Activated gamma-delta T cell treated with Interleukin-2 at 50 U/mL for 16 hours (primary cell): ENCODE data around the gene PLCH2.

Experiments
- DNase-seq: peaks from one replicate; pipeline ENCODE4 v3.0.0-alpha.2; 2020

PLCH2 gene

GRCh38 chr1:2501041-2501819 is 25.1 kb downstream of the PLCH2 start:
- DNase-seq: no peak

- DNase-seq: no peak
Observed at GRCh38 chr1:2501820-2502119, 25.7 kb downstream of the PLCH2 start.

GRCh38 chr1:2502210-2502609 is 26.1 kb downstream of the PLCH2 start:
- no peak for DNase-seq

DNA sequence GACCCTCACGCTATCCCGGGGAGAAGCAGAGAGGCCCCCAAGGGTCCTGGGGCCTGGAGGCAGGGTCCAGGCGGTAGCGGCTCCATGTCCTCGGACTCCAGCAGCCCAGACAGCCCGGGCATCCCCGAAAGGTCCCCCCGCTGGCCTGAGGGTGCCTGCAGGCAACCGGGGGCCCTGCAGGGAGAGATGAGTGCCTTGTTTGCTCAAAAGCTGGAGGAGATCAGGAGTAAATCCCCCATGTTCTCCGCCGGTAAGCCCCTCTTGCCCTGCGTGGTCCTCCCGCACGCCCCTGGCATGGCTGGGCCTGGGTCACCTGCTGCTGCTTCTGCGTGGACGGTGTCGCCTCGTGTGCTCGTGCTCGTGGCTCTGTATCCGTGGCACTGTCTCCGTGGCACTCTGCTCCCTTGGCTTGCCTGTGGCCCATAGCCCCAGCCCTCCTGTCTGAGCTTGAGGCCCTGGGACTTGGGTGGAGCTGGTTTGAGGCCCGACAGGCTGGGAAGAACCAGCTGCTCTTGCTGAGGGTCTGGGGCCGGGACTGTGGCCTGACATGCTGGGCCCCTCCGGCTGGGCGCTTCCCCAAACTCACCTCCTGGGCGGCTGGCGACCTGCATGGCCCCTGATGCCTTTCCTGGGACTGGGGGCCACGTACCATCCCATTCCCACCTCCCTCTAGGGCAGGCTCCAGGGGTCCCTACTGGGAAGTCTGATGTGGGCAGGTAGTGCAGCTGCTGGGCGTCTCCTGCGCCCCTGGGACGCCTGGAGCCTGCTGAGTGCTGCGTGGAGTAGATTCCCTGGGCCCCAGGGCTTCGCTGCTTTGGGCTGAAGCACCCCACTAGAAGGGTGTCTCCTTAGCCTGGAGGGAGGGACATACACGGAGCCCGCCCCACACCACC is 26.8 kb downstream of the PLCH2 start:
- DNase-seq: no peak

DNA sequence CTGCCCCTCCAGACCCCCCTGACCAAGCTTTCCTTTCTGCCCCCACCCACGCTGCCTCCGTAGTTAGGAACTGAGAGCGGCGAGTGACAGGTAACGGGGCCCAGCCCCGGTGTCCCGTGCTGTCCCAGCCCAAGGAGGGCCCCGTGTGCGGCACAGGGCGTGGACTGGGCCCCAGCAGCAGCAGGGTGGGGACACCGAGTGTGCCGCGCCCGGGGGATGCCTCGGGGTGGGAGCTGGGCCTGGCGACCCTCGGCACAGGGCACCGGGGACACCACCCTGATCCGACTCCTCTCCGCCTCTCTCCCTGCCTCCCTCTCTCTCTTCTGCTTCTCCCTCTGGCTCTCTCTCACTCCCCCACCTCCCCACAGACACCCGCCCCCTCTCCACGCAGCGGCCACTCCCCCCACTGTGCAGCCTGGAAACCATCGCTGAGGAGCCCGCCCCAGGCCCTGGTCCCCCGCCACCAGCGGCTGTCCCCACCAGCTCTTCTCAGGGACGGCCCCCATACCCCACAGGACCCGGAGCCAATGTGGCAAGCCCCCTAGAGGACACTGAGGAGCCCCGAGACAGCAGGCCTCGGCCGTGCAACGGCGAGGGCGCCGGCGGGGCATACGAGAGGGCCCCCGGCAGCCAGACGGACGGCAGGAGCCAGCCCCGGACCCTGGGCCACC is 27.6 kb downstream of the PLCH2 start:
- no peak for DNase-seq

GRCh38 chr1:2504225-2504948 is 28.3 kb downstream of the PLCH2 start:
- no peak for DNase-seq

- DNase-seq: no peak
Observed at GRCh38 chr1:2504949-2505272, 28.8 kb downstream of the PLCH2 start.

GRCh38 chr1:2505461-2505994 is 29.4 kb downstream of the PLCH2 start:
- no peak for DNase-seq

DNA sequence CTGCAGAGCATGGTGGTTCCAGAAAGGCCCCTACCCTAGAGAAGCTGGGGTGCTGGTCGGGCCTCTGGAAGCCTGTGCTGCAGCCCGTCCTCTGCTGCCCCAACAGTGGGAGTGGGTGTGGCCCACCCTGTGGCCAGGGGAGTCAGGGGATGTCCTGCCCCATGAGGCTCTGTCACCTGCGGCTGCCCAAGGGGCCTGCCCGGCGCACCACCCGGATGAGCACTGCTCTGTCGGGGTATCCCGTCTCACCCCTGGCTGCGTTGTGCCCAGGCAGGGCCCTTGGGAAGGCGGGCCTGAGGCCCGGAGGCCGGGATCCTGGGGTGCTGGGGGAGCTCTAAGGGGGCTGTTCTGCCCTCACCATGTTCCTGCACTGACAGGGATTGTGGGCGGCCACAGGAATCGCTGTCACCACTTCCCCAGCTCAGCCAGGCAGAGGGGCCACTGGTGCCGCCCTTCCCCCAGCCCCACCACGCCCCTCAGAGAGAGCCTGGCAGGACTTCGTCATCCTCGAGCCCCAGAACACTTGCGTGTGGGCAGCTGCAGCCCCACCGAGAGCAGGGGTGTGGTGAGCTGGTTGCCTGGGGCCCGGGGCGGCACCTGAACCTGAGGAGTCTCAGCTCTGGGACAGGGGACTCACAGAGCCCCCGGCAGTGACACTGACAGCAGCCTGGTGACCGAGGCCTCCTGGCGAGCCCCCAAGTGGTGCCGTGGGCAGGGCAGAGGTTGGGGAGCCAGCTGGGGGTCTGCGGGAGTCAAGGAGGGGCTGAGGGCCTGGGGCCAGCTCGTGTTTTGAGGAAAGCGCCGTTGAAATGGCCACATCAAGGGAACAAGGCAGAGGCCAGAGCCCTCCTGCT is 30.1 kb downstream of the PLCH2 start:
- no peak for DNase-seq

- DNase-seq: no peak
Observed at GRCh38 chr1:2506901-2507565, 30.9 kb downstream of the PLCH2 start.

GRCh38 chr1:2507744-2508155 is 31.7 kb downstream of the PLCH2 start:
- no peak for DNase-seq

DNA sequence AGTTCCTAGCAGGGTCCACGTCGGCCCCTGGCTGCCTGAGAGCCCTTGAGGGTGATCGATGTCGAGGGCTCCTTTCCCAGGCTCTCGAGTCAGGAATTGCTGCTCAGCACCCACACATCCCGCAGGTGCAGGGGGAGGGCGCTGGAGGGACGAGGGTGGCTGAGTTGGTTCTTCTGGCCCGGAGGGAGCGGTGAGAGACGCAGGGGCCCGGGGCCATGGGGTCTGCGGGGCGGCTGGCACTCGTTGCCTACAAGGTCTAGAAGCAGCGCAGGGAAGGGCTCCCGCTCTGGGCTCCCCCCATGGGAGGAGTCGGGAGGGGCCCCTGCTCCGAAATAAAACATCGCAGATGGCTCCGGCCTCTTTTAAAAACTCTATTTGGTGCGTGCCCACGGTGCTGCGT is 32.1 kb downstream of the PLCH2 start:
- DNase-seq: no peak

- DNase-seq: no peak
Observed at GRCh38 chr1:2508751-2509150, 32.7 kb downstream of the PLCH2 start.

DNA sequence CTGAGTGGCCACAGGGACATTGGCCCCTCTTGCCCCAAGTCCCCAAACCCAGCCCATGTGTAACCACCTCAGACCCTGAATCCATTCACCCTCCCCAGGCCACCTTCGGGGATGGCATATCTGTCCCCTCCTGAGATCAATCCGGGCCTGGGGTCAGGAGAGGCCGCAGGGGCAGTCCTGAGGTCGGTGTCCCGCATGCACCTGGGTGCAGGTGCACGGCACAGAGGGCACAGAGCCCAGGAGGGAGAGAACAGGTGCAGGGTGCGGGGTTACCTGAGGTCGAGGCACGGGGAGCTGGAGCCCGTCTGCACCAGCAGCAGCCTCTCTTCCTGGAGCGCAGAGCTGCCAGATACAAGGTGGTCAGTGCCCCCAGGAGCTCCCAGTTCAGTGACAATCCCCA is 33.5 kb downstream of the PLCH2 start:
- DNase-seq: no peak

DNA sequence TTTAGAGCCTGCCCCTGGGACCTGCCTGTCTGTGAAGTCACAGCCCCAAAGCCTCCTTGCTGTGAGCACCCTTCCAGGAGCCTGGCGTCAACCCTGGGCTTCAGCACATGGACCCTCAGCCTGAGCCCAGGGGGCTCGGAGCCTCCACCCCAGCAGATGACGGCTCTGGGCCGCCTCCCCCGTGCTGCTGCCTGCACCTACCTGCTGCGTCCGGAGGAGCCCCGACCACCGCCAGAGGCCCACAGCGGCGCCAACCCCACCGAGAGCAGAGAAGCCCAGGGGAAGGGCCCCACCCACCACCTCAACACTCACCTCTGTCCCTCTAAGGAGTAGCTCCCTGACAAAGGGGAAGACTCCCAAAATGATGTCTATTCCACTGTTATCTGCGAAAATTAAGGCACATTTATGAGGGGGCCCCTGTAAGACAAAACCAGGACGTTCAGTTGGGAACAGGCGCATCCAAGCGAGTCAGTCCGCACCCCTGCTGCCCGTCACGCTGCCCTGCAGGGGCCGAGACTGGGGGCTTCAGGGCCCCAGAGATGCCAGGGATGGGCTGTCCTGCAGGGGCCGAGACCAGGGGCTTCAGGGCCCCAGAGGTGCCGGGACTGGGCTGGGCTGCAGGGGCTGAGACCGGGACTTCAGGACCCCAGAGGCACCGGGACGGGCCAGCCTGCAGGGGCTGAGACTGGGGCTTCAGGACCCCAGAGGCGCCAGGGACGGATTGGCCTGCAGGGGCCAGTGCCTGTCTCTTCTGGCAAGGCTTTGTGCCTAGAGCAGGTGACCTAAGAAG is 34.5 kb downstream of the PLCH2 start:
- DNase-seq: no peak

- no peak for DNase-seq
Observed at GRCh38 chr1:2512862-2513421, 36.9 kb downstream of the PLCH2 start.

- no peak for DNase-seq
Observed at GRCh38 chr1:2513939-2514652, 38.0 kb downstream of the PLCH2 start.

DNA sequence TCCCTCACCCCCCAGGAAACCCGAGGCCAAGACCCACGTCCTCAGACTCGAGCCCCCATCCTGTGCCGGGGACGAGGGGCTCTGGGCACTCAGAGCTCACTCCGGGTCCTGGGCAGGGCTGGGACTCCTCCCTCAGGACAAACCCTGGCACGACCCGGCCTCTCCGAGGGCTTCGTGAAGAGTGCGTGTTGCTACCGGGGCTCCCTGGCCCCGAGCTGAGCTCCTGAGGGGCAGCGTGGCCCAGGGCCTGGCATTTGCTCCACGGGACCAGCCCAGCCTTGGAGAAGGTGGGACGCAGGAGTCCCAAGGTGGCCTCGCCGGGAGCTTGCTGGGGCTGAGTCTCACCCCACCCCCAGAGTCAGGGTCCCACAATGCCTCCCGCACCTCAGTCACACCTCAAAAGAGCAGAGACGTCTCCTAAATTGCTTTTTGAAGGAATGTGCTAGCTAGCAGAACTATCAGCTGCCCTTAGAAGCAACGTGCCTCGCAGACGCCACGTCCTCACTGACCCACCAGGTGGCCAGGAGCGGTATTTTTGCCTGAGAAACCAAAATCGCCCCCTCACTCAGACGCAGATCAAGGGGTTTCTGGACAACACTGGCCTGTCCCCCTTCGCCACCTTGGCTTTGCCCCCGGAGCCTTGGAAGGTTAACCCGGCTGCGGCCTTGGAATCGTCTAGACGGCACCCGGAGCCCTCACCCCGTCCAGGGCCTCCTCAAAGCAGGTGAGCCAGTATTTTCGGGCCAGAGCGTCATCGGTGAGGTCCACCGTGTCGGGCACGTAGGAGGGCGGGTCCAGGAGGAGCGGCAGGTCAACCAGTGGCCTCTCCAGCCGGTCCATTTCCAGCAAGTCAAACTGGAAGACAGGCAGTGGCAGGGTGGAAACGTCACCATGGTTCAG is 39.0 kb downstream of the PLCH2 start:
- DNase-seq: no peak

DNA sequence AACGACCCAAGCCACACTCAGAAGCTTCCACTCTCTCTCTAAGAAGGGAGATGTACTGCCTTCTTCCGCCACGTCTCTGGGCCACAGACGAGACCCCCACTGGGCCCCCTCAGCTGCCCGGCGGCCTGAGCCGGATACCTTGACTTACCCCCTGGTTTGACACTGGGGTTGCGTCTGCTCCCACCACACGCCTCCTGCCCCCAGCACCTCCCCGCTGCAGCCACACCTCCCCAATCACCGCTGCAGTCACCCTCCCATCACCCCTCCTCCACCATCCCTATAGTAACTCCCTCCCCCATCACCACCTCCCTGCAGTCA is 39.6 kb downstream of the PLCH2 start:
- DNase-seq: no peak
